ENCODE results near the gene DSTN. TPM values are rescaled to one million over a fixed set of nuclear protein-coding genes. Genes with fewer than 3 reads are reported as not detected.

DSTN gene
- total RNA-seq, 1 donor from 2014 or later, result 91.9 TPM

DNA sequence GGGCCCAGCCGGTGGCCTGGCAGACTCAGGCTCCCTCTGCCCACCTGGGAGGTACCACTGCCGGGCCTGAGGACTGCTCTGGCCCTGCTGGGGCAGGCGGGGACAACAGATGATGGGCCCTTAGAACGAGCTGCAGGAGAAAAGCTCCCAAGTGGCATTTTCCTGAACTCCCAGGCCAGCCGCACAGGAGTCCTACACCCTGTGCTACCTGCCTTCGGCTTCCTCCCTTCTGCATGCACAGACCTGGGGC is 41.3 kb downstream of the DSTN start:
- TF ChIP-seq, protein P1, sequence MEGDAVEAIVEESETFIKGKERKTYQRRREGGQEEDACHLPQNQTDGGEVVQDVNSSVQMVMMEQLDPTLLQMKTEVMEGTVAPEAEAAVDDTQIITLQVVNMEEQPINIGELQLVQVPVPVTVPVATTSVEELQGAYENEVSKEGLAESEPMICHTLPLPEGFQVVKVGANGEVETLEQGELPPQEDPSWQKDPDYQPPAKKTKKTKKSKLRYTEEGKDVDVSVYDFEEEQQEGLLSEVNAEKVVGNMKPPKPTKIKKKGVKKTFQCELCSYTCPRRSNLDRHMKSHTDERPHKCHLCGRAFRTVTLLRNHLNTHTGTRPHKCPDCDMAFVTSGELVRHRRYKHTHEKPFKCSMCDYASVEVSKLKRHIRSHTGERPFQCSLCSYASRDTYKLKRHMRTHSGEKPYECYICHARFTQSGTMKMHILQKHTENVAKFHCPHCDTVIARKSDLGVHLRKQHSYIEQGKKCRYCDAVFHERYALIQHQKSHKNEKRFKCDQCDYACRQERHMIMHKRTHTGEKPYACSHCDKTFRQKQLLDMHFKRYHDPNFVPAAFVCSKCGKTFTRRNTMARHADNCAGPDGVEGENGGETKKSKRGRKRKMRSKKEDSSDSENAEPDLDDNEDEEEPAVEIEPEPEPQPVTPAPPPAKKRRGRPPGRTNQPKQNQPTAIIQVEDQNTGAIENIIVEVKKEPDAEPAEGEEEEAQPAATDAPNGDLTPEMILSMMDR (conservative IDR thresholded peaks at IDR 0.05), result no peak
- Mint-ChIP-seq H3K27ac (ENCODE audit: unreplicated experiment) (no peak overlapping the region), H3K9me3 (no peaks in the 10 kb centered on the region), H3K36me3 (ENCODE audit: low read depth) (no peaks in the 10 kb centered on the region), H3K4me1 (peaks cover 8% of the 10 kb centered on the region), H3K27me3 (ENCODE audit: low read depth) (no peaks in the 10 kb centered on the region), H3K4me3 (no peak overlapping the region)
- no peak for DNase-seq (ENCODE audit: low read depth, low spot score)

DNA sequence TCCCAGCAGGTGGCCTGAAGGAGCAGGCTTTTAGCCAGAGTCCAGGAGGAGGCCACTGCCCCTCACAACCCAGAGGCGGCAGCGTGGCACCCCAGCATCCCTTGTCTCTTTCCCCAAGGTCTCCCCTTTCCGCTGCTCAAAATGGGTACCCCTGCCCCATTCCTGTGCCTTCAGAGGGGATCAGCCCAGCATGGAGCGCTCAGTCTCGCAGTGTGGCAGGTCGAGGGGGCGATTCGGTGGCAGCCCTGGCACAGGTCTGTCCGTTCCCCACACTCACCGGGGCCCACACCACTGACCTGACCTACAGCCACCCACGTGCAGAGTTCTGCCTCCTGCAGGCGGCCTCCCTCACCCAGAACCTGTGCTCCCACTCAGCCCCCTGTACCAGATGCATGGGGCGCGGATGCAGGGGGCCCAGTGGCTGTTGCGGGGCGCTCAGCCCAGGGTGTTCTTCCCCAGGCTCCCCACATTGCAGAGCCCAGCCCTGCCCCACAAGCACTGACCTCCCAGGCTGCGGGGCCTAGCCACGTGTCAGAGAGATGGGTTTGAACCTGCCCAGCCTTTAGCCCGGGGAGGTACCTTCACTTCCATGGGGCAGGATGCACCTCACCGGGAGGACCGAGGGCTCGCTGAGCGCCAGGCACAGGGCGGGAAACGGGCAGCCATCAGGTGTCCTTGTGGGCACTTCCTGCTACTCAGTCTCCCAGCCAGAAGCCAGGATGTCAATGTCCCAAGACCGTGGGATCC is 41.8 kb downstream of the DSTN start:
- TF ChIP-seq, protein P1 (conservative IDR thresholded peaks at IDR 0.05), result peak; percentile 51
- DNase-seq (ENCODE audit: low read depth, low spot score), result no peak
- no peaks in the 10 kb centered on the region for H3K9me3 Mint-ChIP-seq
- H3K36me3 Mint-ChIP-seq (ENCODE audit: low read depth), result no peaks in the 10 kb centered on the region
- no peak overlapping the region for H3K4me3 Mint-ChIP-seq
- peaks cover 4% of the 10 kb centered on the region for H3K4me1 Mint-ChIP-seq
- H3K27me3 Mint-ChIP-seq (ENCODE audit: low read depth), result no peaks in the 10 kb centered on the region
- peak overlapping the region; percentile 27 for H3K27ac Mint-ChIP-seq (ENCODE audit: unreplicated experiment)

DNA sequence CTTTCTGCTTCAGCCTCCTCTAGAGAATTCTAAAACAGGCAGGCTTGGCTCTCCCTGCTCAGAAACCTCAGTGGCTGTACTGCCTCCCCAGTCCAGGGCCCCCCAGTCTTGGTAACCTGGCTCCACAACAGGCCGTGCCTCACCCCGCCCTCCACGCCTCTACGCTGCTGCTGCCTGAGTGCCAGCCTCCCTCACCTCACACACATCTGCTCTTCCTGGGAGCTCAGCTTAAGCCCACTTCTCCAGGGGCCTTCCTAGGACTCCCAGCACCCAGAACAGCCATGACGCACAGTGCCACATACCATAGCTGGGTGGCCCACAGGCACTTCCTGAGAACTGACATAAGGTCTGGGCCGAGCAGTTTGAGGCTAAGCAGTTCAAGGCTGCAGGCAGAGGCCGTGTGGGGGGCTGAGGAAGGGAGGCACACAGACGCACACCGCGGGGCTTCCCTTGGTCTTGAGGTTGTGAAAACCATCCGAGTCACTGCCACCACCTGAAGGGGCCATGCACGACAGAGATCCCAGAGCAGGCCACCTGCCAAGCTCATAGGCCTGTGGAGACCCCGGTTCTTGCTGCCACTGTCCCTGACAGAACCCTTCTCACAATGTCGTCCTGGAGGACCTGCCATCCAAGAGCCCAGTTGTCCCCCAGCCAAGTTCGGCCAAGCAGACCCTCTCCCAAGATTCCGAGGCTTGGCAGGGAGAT is 42.6 kb downstream of the DSTN start:
- DNase-seq (ENCODE audit: low read depth, low spot score), result no peak
- no peaks in the 10 kb centered on the region for H3K9me3 Mint-ChIP-seq
- no peaks in the 10 kb centered on the region for H3K4me1 Mint-ChIP-seq
- TF ChIP-seq, protein P1 (conservative IDR thresholded peaks at IDR 0.05), result no peak
- no peaks in the 10 kb centered on the region for H3K27me3 Mint-ChIP-seq (ENCODE audit: low read depth)
- peak overlapping the region; percentile 81 for H3K27ac Mint-ChIP-seq (ENCODE audit: unreplicated experiment)
- no peaks in the 10 kb centered on the region for H3K36me3 Mint-ChIP-seq (ENCODE audit: low read depth)
- H3K4me3 Mint-ChIP-seq, result no peak overlapping the region

DNA sequence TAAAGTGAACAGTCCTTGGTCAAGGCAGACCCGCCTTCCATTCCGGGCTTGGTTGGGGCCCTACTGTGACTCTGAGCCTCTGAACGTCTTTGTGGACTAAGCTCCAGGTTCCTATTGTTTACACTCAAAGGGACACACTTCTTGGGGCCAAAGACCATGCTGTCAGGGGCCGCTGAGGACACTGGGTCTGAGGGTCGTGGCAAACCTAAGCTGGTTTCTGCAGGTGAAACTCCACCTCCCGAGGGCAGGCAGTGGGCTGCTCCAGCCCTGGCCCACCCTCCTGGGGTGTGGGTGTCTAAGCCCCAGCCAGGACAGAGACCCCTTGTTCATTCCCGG is 43.1 kb downstream of the DSTN start:
- TF ChIP-seq, protein P1 (conservative IDR thresholded peaks at IDR 0.05), result no peak
- Mint-ChIP-seq H3K27me3 (ENCODE audit: low read depth) (no peaks in the 10 kb centered on the region), H3K9me3 (no peaks in the 10 kb centered on the region), H3K27ac (ENCODE audit: unreplicated experiment) (no peak overlapping the region), H3K4me3 (no peak overlapping the region), H3K36me3 (ENCODE audit: low read depth) (no peaks in the 10 kb centered on the region), H3K4me1 (no peaks in the 10 kb centered on the region)
- no peak for DNase-seq (ENCODE audit: low read depth, low spot score)

DNA sequence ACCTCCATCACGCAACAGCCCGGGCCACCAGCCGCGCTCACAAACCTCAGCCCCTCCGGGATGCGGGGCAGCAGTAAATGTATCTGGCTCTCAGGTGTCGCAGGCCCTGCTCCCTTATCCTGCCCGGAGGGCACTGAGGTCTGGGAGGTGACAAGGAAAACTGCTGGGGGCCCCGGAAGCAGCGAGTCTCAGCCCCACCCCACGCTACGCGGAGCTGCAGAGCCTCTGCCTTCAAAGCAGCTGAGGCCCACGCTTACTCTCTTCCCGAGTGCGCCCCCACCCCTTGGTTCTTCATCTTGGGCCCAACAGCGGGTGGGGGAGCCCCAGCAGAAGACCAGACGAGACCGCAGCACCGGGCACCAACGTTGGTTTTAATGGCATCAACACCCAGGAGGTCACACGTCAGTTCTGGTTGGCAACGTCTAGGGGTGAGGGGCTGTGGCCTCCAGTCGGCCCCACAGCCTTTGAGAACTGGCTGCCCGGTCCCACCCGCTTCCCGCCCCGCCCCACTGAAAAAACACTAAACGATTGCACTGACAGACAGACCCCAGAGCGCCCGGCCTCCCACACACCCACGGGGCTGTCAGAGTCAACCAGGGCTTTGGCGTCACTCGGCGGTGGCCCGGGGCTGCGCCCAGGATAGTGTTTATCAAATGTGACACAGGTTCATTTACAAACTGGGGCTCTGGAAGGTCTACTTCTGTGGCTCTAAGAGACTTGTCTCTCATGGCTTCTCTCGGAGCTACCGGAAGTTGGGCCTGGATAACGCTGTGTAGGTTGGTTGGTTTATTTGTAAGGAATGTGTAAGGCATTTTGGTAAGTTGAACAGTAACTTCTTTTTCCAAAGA is 43.7 kb downstream of the DSTN start:
- Mint-ChIP-seq H3K4me3 (no peak overlapping the region), H3K9me3 (no peaks in the 10 kb centered on the region), H3K27me3 (ENCODE audit: low read depth) (no peaks in the 10 kb centered on the region), H3K36me3 (ENCODE audit: low read depth) (no peaks in the 10 kb centered on the region), H3K27ac (ENCODE audit: unreplicated experiment) (no peak overlapping the region), H3K4me1 (no peaks in the 10 kb centered on the region)
- no peak for DNase-seq (ENCODE audit: low read depth, low spot score)
- TF ChIP-seq, protein P1 (conservative IDR thresholded peaks at IDR 0.05), result no peak
